ENCODE results near the gene DUSP21. TPM values are rescaled to one million over a fixed set of nuclear protein-coding genes. Genes with fewer than 3 reads are reported as not detected.

Gene DUSP21
- total and polyA plus RNA-seq, 11 donors = not detected

- no peak overlapping the region for H3K27ac ChIP-seq
- no peak for ATAC-seq
- intact Hi-C loops (cut with DNase I) = loop anchor here in 1 of 10 donors (10.0 kb wide), 1 partner anchor 173 kb away; no protein-coding TSS in a partner anchor
- H3K9me3 ChIP-seq = peaks cover 0 to 8% (median 0%) of the 10 kb centered on the region in 12 donors
- no peaks in the 10 kb centered on the region for H3K36me3 ChIP-seq
- no peak for DNase-seq
- no peak overlapping the region for H3K4me3 ChIP-seq
- H3K27me3 ChIP-seq = no peaks in the 10 kb centered on the region
- H3K4me1 ChIP-seq = peaks cover 0 to 34% (median 0%) of the 10 kb centered on the region in 12 donors
- TF ChIP-seq POLR2A (IDR thresholded peaks at IDR 0.05) (no peak), CTCF (IDR thresholded peaks at IDR 0.05) (no peak)
- WGBS, 4 donors = 90 to 93% (median 93%) methylated on average over 6 of the region's 6 CpGs
Observed at GRCh38 chrX:44891642-44892041, 47.8 kb downstream of the DUSP21 start.

Other genes with a start within 250 kb of the DUSP21 start
- 10 to 100 TPM; 10.1 to 27.8 (median 14.3) TPM for gene KDM6A, start 29.2 kb downstream of the DUSP21 start, total RNA-seq
- 1 to 10 TPM; 4.4 to 5.2 TPM for gene KDM6A, start 29.2 kb downstream of the DUSP21 start, polyA plus RNA-seq

Measured in heart left ventricle (tissue), 16 donors.